K562 treated with DMSO at 1 percent for 24 hours (cell line): ENCODE measurements around the gene PPARA. TPM values are rescaled to one million over a fixed set of nuclear protein-coding genes. Genes with fewer than 3 reads are reported as not detected.

Experiments used
- total RNA-seq: library from RNA; unstranded; fragments of 300-600 nt; gene quantifications from 2 replicates; pipeline ENCODE4 v1.2.3, GENCODE V29; 2022; ENCODE audit warnings: low read depth; ENCODE audit not compliant: insufficient read depth

Gene PPARA
- total RNA-seq: 2.2 and 5.2 TPM in 2 replicates

DNA sequence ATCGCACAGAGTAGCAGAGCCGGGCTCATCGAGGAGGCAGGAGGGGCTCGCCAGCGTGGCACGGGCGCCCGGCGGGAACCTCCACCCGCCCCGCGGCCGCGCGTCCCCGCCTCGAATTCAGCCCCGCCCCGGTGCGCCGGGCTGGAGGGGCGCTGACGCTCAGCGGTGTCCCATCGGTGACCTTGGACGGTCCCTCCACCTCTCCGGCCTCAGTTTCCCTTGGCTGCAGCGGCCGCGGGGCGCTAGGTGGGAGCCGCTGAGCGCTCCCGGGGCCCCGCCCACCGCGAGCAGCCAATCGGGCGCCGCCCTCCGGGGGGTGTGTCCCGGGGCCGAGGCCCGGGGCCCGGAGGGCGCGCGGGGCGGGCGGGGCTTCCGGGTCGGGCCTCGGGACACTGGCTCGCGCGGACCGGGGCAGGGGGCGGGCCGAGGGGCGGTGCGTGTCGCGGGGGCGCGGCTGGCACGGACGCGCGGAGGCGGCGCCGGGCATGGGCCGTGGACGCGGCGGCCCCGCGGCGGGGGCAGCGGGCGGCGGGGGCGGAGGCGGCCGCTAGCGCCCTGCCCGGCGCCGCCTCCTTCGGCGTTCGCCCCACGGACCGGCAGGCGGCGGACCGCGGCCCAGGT, at the start of gene PPARA:
PPARA (plus strand) TSS at position 493 of the 621 bp plus-strand sequence. CDS start 47,858 bp downstream, outside the sequence.

DNA sequence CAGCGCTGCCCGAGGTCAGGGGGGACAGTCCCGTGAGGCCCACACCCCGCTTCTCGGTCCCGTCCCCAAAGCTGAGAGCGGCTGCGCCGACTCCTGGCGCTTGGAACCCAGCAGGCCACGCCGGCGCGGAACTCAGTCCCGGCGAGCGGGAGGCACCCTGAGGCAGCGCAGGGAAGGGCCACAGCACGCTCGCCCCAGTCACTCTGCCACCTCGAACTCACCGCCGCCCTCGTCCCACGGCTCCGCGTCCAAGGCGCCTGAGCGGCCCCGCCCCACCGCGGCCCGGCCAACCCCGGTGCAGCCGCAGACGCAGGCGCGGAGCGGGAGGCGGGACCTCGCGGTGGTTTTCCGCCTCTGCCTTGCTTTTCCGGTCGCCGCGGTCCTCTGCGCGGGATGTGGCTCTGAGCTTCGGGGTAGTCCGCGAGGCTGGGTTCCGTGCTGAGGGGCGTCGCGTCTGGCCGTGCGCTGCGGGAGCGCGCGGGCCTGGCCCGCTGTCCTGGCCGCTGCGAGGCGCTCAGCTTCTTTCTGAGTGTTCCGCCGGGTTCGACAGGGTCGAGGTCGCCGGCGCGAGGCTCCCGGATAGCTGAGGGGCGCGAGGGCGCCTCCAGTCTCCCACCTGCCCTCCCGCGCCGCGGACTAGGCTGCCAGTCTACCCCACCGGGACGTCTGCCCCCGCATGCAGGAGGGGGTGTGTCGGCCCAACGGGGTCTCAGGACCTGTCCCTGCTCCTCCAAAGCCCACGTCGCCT, 99.9 kb downstream of the PPARA start, which contains the start of gene CDPF1:
CDPF1 (minus strand) TSS at position 259 of the 748 bp plus-strand sequence. CDS start 2,009 bp downstream, outside the sequence.

DNA sequence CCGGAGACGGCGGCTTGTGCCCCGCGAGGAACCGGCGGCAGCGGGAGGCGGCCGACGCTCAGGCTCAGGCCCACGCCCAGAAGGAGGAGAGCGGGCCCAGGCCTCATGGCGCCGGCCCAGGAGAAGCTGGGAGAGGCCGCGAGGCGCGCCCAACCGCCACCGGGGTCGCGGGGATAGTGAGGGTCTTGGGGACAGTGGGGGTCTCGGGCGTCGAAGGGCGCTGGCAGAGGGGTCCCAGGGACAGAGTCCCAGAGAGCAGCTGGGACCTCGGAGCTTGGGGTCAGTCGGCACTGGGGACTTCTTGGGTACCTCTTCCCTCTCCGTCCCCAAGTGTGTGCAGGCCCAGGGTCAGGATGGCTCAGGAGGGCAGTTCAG, 112.9 kb downstream of the PPARA start, which contains the start of gene PKDREJ:
PKDREJ (minus strand) TSS at position 128 of the 375 bp plus-strand sequence; CDS start at position 107, 21 bp downstream.

DNA sequence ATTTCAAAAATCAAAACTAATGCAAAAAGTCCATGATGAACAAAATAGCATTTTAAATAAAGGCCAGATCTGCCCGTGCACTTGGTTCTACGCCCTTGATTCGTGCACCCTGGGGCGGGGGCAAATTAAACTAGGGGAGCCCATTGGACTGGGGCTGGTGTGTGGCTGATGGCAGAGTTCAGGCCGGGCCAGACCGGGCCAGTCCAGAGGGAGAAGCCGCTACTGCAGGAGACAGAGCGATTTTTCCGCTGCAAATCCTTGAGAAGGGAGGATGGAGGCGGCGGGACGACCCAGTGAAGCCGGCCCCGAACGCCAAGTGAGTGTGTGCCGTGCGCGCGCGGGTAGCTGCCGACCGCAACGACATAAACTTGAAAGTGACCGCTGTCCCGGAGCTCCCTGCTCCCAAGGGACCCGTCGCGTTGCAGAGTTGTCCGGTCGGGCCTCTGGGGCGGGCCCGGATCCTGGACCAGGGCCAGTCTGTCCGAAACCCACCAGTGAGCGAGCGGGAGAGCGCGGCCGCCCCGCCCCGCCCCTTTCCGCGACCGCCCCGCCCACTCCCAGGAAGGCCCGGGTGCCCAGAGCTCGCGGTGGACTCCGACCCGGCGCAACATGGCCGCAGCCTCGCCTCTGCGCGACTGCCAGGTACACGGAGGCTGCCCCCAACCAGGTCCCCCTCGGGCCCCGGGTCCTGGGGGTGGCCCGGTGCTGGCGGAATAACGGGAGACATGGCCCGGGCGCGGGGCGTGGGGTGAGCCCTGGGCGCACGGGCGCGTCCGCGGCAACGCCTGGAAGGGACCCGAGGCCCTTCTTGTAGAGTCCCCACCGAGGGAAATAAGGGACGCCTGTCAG, 117.3 kb downstream of the PPARA start, which contains the start of gene TTC38:
TTC38 (plus strand) TSS at position 578 of the 849 bp plus-strand sequence; CDS start at position 610, 32 bp downstream.

Other genes with a start within 250 kb of the PPARA start
- gene WNT7B, start 173.4 kb upstream of the PPARA start, total RNA-seq: not detected in 2 replicates
- 8.3 and 11.0 TPM in 2 replicates for gene CDPF1, start 99.8 kb downstream of the PPARA start, total RNA-seq
- gene PKDREJ, start 112.8 kb downstream of the PPARA start, total RNA-seq: 0.88 and 0.89 TPM in 2 replicates
- gene TTC38, start 117.5 kb downstream of the PPARA start, total RNA-seq: 18.9 and 25.6 TPM in 2 replicates
- gene GTSE1, start 146.3 kb downstream of the PPARA start, total RNA-seq: 37.0 and 39.2 TPM in 2 replicates
- 27.8 and 35.0 TPM in 2 replicates for gene TRMU, start 185.2 kb downstream of the PPARA start, total RNA-seq